ENCODE data around the gene PI4KB.

PI4KB gene

DNA sequence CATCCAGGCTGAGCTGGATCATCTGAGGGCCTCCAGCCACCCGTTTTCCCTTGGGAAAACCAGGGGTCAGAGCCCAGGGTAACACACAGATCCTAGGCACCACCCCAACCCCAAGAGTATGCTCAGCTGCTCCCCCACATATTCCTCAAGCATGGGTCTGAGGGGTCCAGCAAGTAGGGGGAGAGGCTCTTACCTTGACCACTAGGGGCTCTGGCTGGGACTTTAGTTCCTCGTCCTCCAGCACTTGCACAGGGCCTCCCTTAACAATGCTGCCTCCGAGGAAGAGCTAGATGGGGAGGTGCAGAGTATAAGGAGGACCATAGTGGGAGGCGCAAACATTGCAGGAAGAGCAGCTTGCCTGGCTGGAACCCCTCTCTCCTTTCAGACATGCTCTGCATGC lies 37.8 kb upstream of the PI4KB start:
- Histone ChIP-seq H3K9me3 (ENCODE audit: insufficient read depth, low read length) (peaks cover 15% of the 10 kb centered on the region; the same call in 1 of the 2 replicates), H3K27me3 (ENCODE audit: low read length) (no peaks in the 10 kb centered on the region), H3K9ac (ENCODE audit: low read length) (no peak overlapping the region), H3K27ac (ENCODE audit: low read depth, low read length) (no peak overlapping the region), H3K9me2 (replicated peaks; ENCODE audit: insufficient read depth, low read length) (no peaks in the 10 kb centered on the region), H3K4me2 (ENCODE audit: low read depth, low read length, poor library complexity, severe bottlenecking) (no peak overlapping the region), H2AFZ (ENCODE audit: low read depth, low read length, severe bottlenecking) (no peak overlapping the region), H3K36me3 (ENCODE audit: low read length) (no peaks in the 10 kb centered on the region), H3F3A (ENCODE audit: insufficient read depth) (no peaks in the 10 kb centered on the region), H4K20me1 (ENCODE audit: low read depth, low read length) (no peaks in the 10 kb centered on the region), H3K79me2 (ENCODE audit: insufficient read depth, low read length) (no peaks in the 10 kb centered on the region), H3K4me3 (ENCODE audit: insufficient read depth, low read length, poor library complexity, severe bottlenecking) (no peak overlapping the region)
- TF ChIP-seq, protein P1, sequence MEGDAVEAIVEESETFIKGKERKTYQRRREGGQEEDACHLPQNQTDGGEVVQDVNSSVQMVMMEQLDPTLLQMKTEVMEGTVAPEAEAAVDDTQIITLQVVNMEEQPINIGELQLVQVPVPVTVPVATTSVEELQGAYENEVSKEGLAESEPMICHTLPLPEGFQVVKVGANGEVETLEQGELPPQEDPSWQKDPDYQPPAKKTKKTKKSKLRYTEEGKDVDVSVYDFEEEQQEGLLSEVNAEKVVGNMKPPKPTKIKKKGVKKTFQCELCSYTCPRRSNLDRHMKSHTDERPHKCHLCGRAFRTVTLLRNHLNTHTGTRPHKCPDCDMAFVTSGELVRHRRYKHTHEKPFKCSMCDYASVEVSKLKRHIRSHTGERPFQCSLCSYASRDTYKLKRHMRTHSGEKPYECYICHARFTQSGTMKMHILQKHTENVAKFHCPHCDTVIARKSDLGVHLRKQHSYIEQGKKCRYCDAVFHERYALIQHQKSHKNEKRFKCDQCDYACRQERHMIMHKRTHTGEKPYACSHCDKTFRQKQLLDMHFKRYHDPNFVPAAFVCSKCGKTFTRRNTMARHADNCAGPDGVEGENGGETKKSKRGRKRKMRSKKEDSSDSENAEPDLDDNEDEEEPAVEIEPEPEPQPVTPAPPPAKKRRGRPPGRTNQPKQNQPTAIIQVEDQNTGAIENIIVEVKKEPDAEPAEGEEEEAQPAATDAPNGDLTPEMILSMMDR (IDR thresholded peaks at IDR 0.05; ENCODE audit: insufficient read depth, low read length, poor library complexity, severe bottlenecking) = no peak
- TF ChIP-seq EZH2phosphoT487 (conservative IDR thresholded peaks at IDR 0.05; ENCODE audit: low read length) = no peak

DNA sequence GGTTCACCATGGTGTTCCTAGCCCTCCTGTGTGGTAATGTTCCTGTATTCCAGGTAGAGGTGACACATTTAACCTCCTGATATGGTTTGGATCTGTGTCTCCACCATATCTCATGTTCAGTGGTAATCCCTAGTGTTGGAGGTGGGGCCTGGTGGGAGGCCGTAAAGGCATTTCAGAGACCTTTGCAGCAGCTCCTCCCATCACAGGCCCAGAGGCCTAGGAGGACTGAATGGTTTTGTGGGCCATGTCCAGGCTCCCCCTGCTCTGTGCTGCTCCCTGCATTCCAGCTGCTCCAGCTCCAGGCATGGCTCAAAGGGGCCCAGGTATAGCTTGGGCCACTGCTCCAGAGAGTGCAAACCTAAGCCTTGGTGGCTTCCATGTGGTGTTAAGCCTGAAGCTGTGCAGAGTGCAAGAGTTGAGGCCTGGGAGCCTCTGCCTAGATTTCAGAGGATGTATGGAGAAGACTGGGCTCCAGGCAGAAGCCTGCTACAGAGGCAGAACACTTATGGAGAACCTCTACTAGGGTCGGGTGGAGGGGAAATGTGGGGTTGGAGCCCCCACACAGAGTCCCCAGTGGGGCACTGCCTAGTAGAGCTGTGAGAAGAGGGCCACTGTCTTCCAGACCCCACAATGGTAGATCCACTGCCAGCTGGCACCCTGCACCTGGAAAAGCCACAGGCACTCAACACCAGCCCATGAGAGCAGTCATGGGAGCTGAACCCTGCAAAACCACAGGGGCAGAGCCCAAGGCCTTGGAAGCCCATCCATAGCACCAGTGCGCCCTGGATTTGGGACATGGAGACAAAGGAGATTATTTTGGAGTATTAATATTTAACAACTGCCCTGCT lies 35.3 kb upstream of the PI4KB start:
- Histone ChIP-seq H3K4me2 (ENCODE audit: low read depth, low read length, poor library complexity, severe bottlenecking) (no peak overlapping the region), H3K27ac (ENCODE audit: low read depth, low read length) (no peak overlapping the region), H3K79me2 (ENCODE audit: insufficient read depth, low read length) (no peaks in the 10 kb centered on the region), H3K9me2 (replicated peaks; ENCODE audit: insufficient read depth, low read length) (no peaks in the 10 kb centered on the region), H3F3A (ENCODE audit: insufficient read depth) (no peaks in the 10 kb centered on the region), H3K36me3 (ENCODE audit: low read length) (no peaks in the 10 kb centered on the region), H3K4me3 (ENCODE audit: insufficient read depth, low read length, poor library complexity, severe bottlenecking) (no peak overlapping the region), H3K9me3 (ENCODE audit: insufficient read depth, low read length) (peaks cover 15% of the 10 kb centered on the region; the same call in 1 of the 2 replicates), H2AFZ (ENCODE audit: low read depth, low read length, severe bottlenecking) (no peak overlapping the region), H4K20me1 (ENCODE audit: low read depth, low read length) (no peaks in the 10 kb centered on the region), H3K27me3 (ENCODE audit: low read length) (no peaks in the 10 kb centered on the region), H3K9ac (ENCODE audit: low read length) (no peak overlapping the region)
- TF ChIP-seq, protein P1 (IDR thresholded peaks at IDR 0.05; ENCODE audit: insufficient read depth, low read length, poor library complexity, severe bottlenecking) = no peak
- no peak for TF ChIP-seq EZH2phosphoT487 (conservative IDR thresholded peaks at IDR 0.05; ENCODE audit: low read length)

DNA sequence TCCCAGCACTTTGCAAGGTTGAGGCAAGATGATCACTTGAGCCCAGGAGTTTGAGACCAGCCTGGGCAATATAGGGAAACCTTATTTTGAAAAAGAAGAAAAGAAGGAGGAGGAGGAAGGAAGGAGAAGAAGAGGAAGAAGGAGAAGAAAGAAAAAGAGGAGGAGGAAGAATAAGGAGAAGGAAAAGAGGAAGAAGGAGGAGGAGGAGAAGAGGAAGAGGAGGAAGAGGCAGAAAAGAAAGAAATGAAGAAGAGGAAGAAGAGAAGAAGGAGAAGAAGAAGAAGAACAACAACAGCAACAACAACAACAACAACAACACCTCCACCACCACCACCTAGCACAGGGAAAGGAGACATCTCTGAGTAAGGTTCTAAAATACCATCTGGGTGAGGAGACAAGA lies 34.7 kb upstream of the PI4KB start:
- Histone ChIP-seq H3K9ac (ENCODE audit: low read length) (no peak overlapping the region), H3K27ac (ENCODE audit: low read depth, low read length) (no peak overlapping the region), H3K36me3 (ENCODE audit: low read length) (no peaks in the 10 kb centered on the region), H3F3A (ENCODE audit: insufficient read depth) (no peaks in the 10 kb centered on the region), H3K9me3 (ENCODE audit: insufficient read depth, low read length) (peaks cover 15% of the 10 kb centered on the region; the same call in 1 of the 2 replicates), H3K79me2 (ENCODE audit: insufficient read depth, low read length) (no peaks in the 10 kb centered on the region), H3K4me3 (ENCODE audit: insufficient read depth, low read length, poor library complexity, severe bottlenecking) (no peak overlapping the region), H2AFZ (ENCODE audit: low read depth, low read length, severe bottlenecking) (no peak overlapping the region), H3K27me3 (ENCODE audit: low read length) (no peaks in the 10 kb centered on the region), H3K9me2 (replicated peaks; ENCODE audit: insufficient read depth, low read length) (no peaks in the 10 kb centered on the region), H3K4me2 (ENCODE audit: low read depth, low read length, poor library complexity, severe bottlenecking) (no peak overlapping the region), H4K20me1 (ENCODE audit: low read depth, low read length) (no peaks in the 10 kb centered on the region)
- TF ChIP-seq, protein P1 (IDR thresholded peaks at IDR 0.05; ENCODE audit: insufficient read depth, low read length, poor library complexity, severe bottlenecking) = no peak
- TF ChIP-seq EZH2phosphoT487 (conservative IDR thresholded peaks at IDR 0.05; ENCODE audit: low read length) = no peak

Data from SU-DHL-6 (cell line).